Endothelial cell of umbilical vein (primary cell): ENCODE data around the gene CRYGS. TPM values are rescaled to one million over a fixed set of nuclear protein-coding genes. Genes with fewer than 3 reads are reported as not detected.

ENCODE experiments used
- BruUV-seq: library from RNA; stranded (reverse); fragments of 400-500 nt; replicated peaks from 2 replicates; lab custom pipeline; 2021; lab: Mats Ljungman, UMichigan
- CTCF ChIA-PET: fragments of 300-600, 350-600 bp; sonication (Branson Sonifier 250); formaldehyde crosslinking; loops from one replicate; lab custom pipeline; 2021; ENCODE audit warnings: antibody characterized with exemption, inconsistent platforms; lab: Charles Lee
- POLR2A ChIA-PET: fragments of 300-600, 350-600 bp; sonication (Branson Sonifier 250); formaldehyde crosslinking; loops from one replicate; lab custom pipeline; 2021; ENCODE audit warnings: antibody characterized with exemption, inconsistent platforms; lab: Charles Lee
- DNase-seq: peaks from one replicate; pipeline ENCODE4 v3.0.0-alpha.2; 2011; ENCODE audit warnings: low read depth, low spot score
- FAIRE-seq: peaks from 2 replicates; lab custom pipeline; 2011; peaks lifted over from hg19 to GRCh38; lab: Jason Lieb, UNC
- H2AFZ ChIP-seq: 2 replicates; pipeline ENCODE4 v1.6.0; 2012; ENCODE audit warnings: low read depth, low read length, control low read depth, inconsistent platforms
- H3K27ac ChIP-seq: 2 replicates; pipeline ENCODE4 v1.5.1; 2011; ENCODE audit warnings: low read depth, mild to moderate bottlenecking, control low read depth, low read length, moderate library complexity; ENCODE audit not compliant: insufficient read depth
- H3K27me3 ChIP-seq, 2 experiments: 2 replicates each; pipeline versions ENCODE4 v1.6.0 to v1.6.1; 2011; ENCODE audit warnings: low read length in 2 of 2, mixed read lengths in 1 of 2; ENCODE audit not compliant: control insufficient read depth in 2 of 2, insufficient read depth in 2 of 2
- H3K36me3 ChIP-seq, 2 experiments: 2 replicates in 1 of 2; 3 replicates in 1 of 2; pipeline ENCODE4 v1.5.1; 2011; ENCODE audit warnings: low read length in 2 of 2, mild to moderate bottlenecking in 1 of 2, moderate library complexity in 1 of 2; ENCODE audit not compliant: control insufficient read depth in 2 of 2, insufficient read depth in 2 of 2; ENCODE audit errors: extremely low read depth in 1 of 2
- H3K4me1 ChIP-seq: 3 replicates; pipeline ENCODE4 v1.5.1; 2011; ENCODE audit warnings: mild to moderate bottlenecking, low read length; ENCODE audit not compliant: control insufficient read depth, insufficient read depth; ENCODE audit errors: extremely low read depth
- H3K4me2 ChIP-seq: 2 replicates; pipeline ENCODE4 v1.6.1; 2011; ENCODE audit warnings: low read length, control low read depth, mixed read lengths; ENCODE audit not compliant: insufficient read depth
- H3K4me3 ChIP-seq, 3 experiments: fragments of 200-600 bp in 1 of 3; sonication (generic), shearing (Covaris generic) in 1 of 3; replicated peaks in 1 of 3; 2 replicates each; pipeline ENCODE4 v1.5.1; 2011 to 2016; ENCODE audit warnings: control low read depth in 3 of 3, low read length in 3 of 3, mild to moderate bottlenecking in 2 of 3, inconsistent platforms in 1 of 3, low read depth in 1 of 3, moderate library complexity in 1 of 3; ENCODE audit not compliant: insufficient read depth in 1 of 3
- H3K79me2 ChIP-seq: 2 replicates; pipeline ENCODE4 v1.6.0; 2012; ENCODE audit warnings: low read length, inconsistent platforms; ENCODE audit not compliant: control insufficient read depth, insufficient read depth
- H3K9ac ChIP-seq: replicated peaks from 2 replicates; pipeline ENCODE3; 2011; ENCODE audit warnings: low read length, control low read depth; ENCODE audit not compliant: insufficient read depth; ENCODE audit errors: extremely low read depth
- H3K9me1 ChIP-seq: replicated peaks from 3 replicates; pipeline ENCODE4 v1.6.0; 2011; ENCODE audit warnings: mild to moderate bottlenecking, low read length; ENCODE audit not compliant: control insufficient read depth, insufficient read depth; ENCODE audit errors: extremely low read depth
- H3K9me3 ChIP-seq: replicated peaks from 2 replicates; pipeline ENCODE4 v1.5.1; 2012; ENCODE audit warnings: low read length, inconsistent platforms; ENCODE audit not compliant: control insufficient read depth, insufficient read depth
- H4K20me1 ChIP-seq: replicated peaks from 2 replicates; pipeline ENCODE3; 2011; ENCODE audit warnings: mild to moderate bottlenecking, low read length; ENCODE audit not compliant: control insufficient read depth, insufficient read depth; ENCODE audit errors: extremely low read depth
- CTCF ChIP-seq, 2 donors: IDR thresholded peaks; 1 replicate in 1 of 2; 2 replicates in 1 of 2; pipeline ENCODE4 v1.5.1; 2011; ENCODE audit warnings: low read length in 2 of 2, mild to moderate bottlenecking in 2 of 2, moderate library complexity in 2 of 2, control low read depth in 1 of 2, inconsistent platforms in 1 of 2, low read depth in 1 of 2; ENCODE audit not compliant: insufficient read depth in 1 of 2; ENCODE audit errors: extremely low read depth in 1 of 2
- EZH2 ChIP-seq: IDR thresholded peaks from 2 replicates; pipeline ENCODE4 v1.6.1; 2012; ENCODE audit warnings: borderline replicate concordance, low read depth, mild to moderate bottlenecking, moderate library complexity, low read length, inconsistent platforms; ENCODE audit not compliant: severe bottlenecking
- FOS ChIP-seq: IDR thresholded peaks from 2 replicates; pipeline ENCODE4 v1.6.1; 2011; ENCODE audit warnings: mild to moderate bottlenecking, low read length, moderate library complexity, borderline replicate concordance; ENCODE audit not compliant: insufficient read depth
- GATA2 ChIP-seq: IDR thresholded peaks from 2 replicates; pipeline ENCODE4 v1.7.0; 2011; ENCODE audit warnings: low read depth, mild to moderate bottlenecking, moderate library complexity, mixed read lengths, low read length; ENCODE audit not compliant: insufficient read length, insufficient read depth
- JUN ChIP-seq: IDR thresholded peaks from 2 replicates; pipeline ENCODE4 v1.6.1; 2011; ENCODE audit warnings: borderline replicate concordance, low read depth; ENCODE audit not compliant: insufficient read length, insufficient read depth
- MAX ChIP-seq: IDR thresholded peaks from 2 replicates; pipeline ENCODE4 v1.6.1; 2011; ENCODE audit not compliant: insufficient read depth, insufficient read length
- MYC ChIP-seq: IDR thresholded peaks from one replicate; pipeline ENCODE4 v1.6.1; 2011; ENCODE audit warnings: mild to moderate bottlenecking, low read depth, low read length
- POLR2A ChIP-seq: IDR thresholded peaks from 2 replicates; pipeline ENCODE4 v1.6.1; 2012; ENCODE audit warnings: low read depth, mild to moderate bottlenecking, control low read depth, low read length
- POLR2AphosphoS5 ChIP-seq: IDR thresholded peaks from 2 replicates; pipeline ENCODE4 v1.6.1; 2012; ENCODE audit warnings: low read depth, mild to moderate bottlenecking, control low read depth, low read length, moderate library complexity; ENCODE audit not compliant: insufficient read depth
- dilution Hi-C: fragments of 300-500 bp; cut with MboI; formaldehyde crosslinking; loops from one replicate; pipeline ENCODE4 v1.15.0; 2019; ENCODE audit warnings: low sequenced_read_pairs; ENCODE audit not compliant: extremely low pct_ligation_motif_present
- intact Hi-C: fragments of 100-400 bp; cut with micrococcal nuclease; formaldehyde crosslinking; loops from one replicate; pipeline ENCODE4 v1.10.0; 2022
- polyA plus RNA-seq, 4 experiments: library from polyadenylated mRNA; depleted of rRNA in 3 of 4; stranded (reverse) in 3 of 4; unstranded in 1 of 4; fragments of >200 nt; gene quantifications; 2 replicates each; pipeline versions ENCODE4 v1.2.1 to v1.2.3, GENCODE V29; 2011 to 2012; ENCODE audit warnings: missing spikeins in 1 of 4
- total RNA-seq: library from RNA; stranded (reverse); gene quantifications from 2 replicates; pipeline ENCODE4 v1.2.3, GENCODE V29; 2021

CRYGS gene
- total and polyA plus RNA-seq, 2 donors (not counting 3 experiments of a cell fraction or from before 2014, with no cell fraction given) = 5.0 TPM

- CTCF ChIA-PET = interaction anchor here (1.5 kb wide), 1 partner anchor 33 kb away, joined by 8 read pairs; no protein-coding TSS in a partner anchor
- DNase-seq (no peak), FAIRE-seq (peak; percentile 26)
- no peak overlapping the region for H2AFZ ChIP-seq
- H3K4me2 ChIP-seq = no peak overlapping the region
- H3K9ac ChIP-seq = no peak overlapping the region
- TF ChIP-seq MYC = no peak
- TF ChIP-seq GATA2 = no peak
- TF ChIP-seq CTCF (IDR thresholded peaks at IDR 0.05; ENCODE audit: extremely low read depth in 1 of 2, insufficient read depth in 1 of 2, low read depth in 1 of 2, low read length in 2 of 2) = no peak
- TF ChIP-seq JUN = no peak
- no peak for TF ChIP-seq FOS
- no peak for TF ChIP-seq EZH2
- TF ChIP-seq POLR2AphosphoS5 = no peak
- TF ChIP-seq POLR2A = no peak
- TF ChIP-seq MAX = no peak
- no peaks in the 10 kb centered on the region for H4K20me1 ChIP-seq
- POLR2A ChIA-PET = no interaction called here
- dilution Hi-C loops (no loop called here), intact Hi-C loops (no loop called here)
- H3K4me1 ChIP-seq = no peaks in the 10 kb centered on the region
- no peaks in the 10 kb centered on the region for H3K79me2 ChIP-seq
- no peaks in the 10 kb centered on the region for H3K9me3 ChIP-seq
- no peaks in the 10 kb centered on the region for H3K9me1 ChIP-seq
- H3K4me3 ChIP-seq = no peak overlapping the region
- BruUV-seq = no TSS peak
- H3K27ac ChIP-seq = no peak overlapping the region
- no peaks in the 10 kb centered on the region for H3K27me3 ChIP-seq
- peaks cover 25 to 31% of the 10 kb centered on the region in 2 experiments for H3K36me3 ChIP-seq
Observed at GRCh38 chr3:186583831-186584230, 39.7 kb upstream of the CRYGS start.
